HepG2 (cell line): ENCODE data around the gene RBM47. TPM values are rescaled to one million over a fixed set of nuclear protein-coding genes. Genes with fewer than 3 reads are reported as not detected.

ENCODE experiments used
- ATAC-seq: fragments of 200-7000 bp; cut with Tn5 transposase; 3 replicates; pipeline ENCODE4 v1.9.1; 2020; ENCODE audit warnings: mild to moderate bottlenecking, moderate library complexity
- BruUV-seq: library from RNA; stranded (reverse); fragments of 400-500 nt; replicated peaks from 2 replicates; lab custom pipeline; 2021; lab: Mats Ljungman, UMichigan
- CTCF ChIA-PET: fragments of 300-600 bp; formaldehyde crosslinking; extraction: SDS; loops from one replicate; lab custom pipeline; 2021; ENCODE audit warnings: low total read pairs, inconsistent platforms, low intra/inter-chr PET ratio; lab: Yijun Ruan, JAX
- POLR2A ChIA-PET: fragments of 350-600 bp; sonication (Branson Sonifier 250); formaldehyde crosslinking; loops from one replicate; lab custom pipeline; 2020; ENCODE audit warnings: antibody characterized with exemption, inconsistent platforms; lab: Yijun Ruan, JAX
- DNase-seq: peaks from one replicate; pipeline ENCODE4 v3.0.0-alpha.2; 2015; ENCODE audit warnings: low spot score
- FAIRE-seq: peaks from 3 replicates; lab custom pipeline; 2011; peaks lifted over from hg19 to GRCh38; lab: Jason Lieb, UNC
- H2AFZ ChIP-seq: one replicate; pipeline ENCODE4 v1.6.1; 2011; ENCODE audit warnings: low read length, inconsistent platforms
- H3K27ac ChIP-seq: fragments of 300-600 bp; 3 replicates; pipeline ENCODE4 v1.8.0; 2011; ENCODE audit warnings: mixed run types, mild to moderate bottlenecking, mixed read lengths, low read length, inconsistent platforms; ENCODE audit not compliant: insufficient read depth; ENCODE audit errors: extremely low read length
- H3K27me3 ChIP-seq, 2 experiments: fragments of 200-600 bp in 1 of 2; 2 replicates in 1 of 2; 3 replicates in 1 of 2; pipeline versions ENCODE4 v1.6.0 to v1.8.0; 2011; ENCODE audit warnings: low read length in 2 of 2, mild to moderate bottlenecking in 2 of 2, moderate library complexity in 2 of 2, inconsistent platforms in 1 of 2; ENCODE audit not compliant: insufficient read depth in 2 of 2, control insufficient read depth in 1 of 2
- H3K36me3 ChIP-seq, 2 experiments: fragments of 200-600 bp in 1 of 2; replicated peaks in 1 of 2; 2 replicates in 1 of 2; 3 replicates in 1 of 2; pipeline versions ENCODE4 v1.5.1 to v1.8.0; 2011; ENCODE audit warnings: low read length in 2 of 2, inconsistent platforms in 1 of 2; ENCODE audit not compliant: insufficient read depth in 2 of 2, control insufficient read depth in 1 of 2
- H3K4me1 ChIP-seq: 2 replicates; pipeline ENCODE4 v1.5.1; 2012; ENCODE audit warnings: low read length, inconsistent platforms; ENCODE audit not compliant: insufficient read depth
- H3K4me2 ChIP-seq: 2 replicates; pipeline ENCODE4 v1.6.0; 2011; ENCODE audit warnings: low read depth, low read length, inconsistent platforms
- H3K4me3 ChIP-seq, 3 experiments: fragments of 200-600 bp in 1 of 3; sonication (generic), shearing (Covaris generic) in 1 of 3; replicated peaks in 1 of 3; 2 replicates each; pipeline ENCODE4 v1.5.1; 2011 to 2016; ENCODE audit warnings: low read length in 3 of 3, inconsistent platforms in 2 of 3, low read depth in 2 of 3, mild to moderate bottlenecking in 2 of 3, control low read depth in 1 of 3, mixed read lengths in 1 of 3; ENCODE audit not compliant: insufficient read depth in 1 of 3
- H3K79me2 ChIP-seq: one replicate; pipeline ENCODE4 v1.6.1; 2011; ENCODE audit warnings: low read length, inconsistent platforms; ENCODE audit not compliant: insufficient read depth
- H3K9ac ChIP-seq: 2 replicates; pipeline ENCODE4 v1.6.0; 2011; ENCODE audit warnings: mild to moderate bottlenecking, low read depth, low read length, inconsistent platforms; ENCODE audit not compliant: insufficient read depth
- H3K9me3 ChIP-seq: 2 replicates; pipeline ENCODE4 v1.5.1; 2012; ENCODE audit warnings: mild to moderate bottlenecking, low read length
- H4K20me1 ChIP-seq: 2 replicates; pipeline ENCODE4 v1.6.0; 2011; ENCODE audit warnings: inconsistent platforms, mild to moderate bottlenecking, low read length, moderate library complexity; ENCODE audit not compliant: insufficient read depth
- ATF1 ChIP-seq: IDR thresholded peaks from 2 replicates; pipeline ENCODE4 v1.6.1; 2016; ENCODE audit warnings: mild to moderate bottlenecking, control low read depth
- CENPT ChIP-seq: sonication (generic); formaldehyde crosslinking; IDR thresholded peaks from 2 replicates; pipeline ENCODE4 v1.8.0; 2022; ENCODE audit warnings: low read depth, mild to moderate bottlenecking, moderate library complexity, missing genetic modification reagents
- ELF4 ChIP-seq: sonication (generic); formaldehyde crosslinking; IDR thresholded peaks from 2 replicates; pipeline ENCODE4 v1.5.0; 2020; ENCODE audit warnings: missing genetic modification reagents, mild to moderate bottlenecking, moderate library complexity, borderline replicate concordance
- FOXA3 ChIP-seq: IDR thresholded peaks from 2 replicates; pipeline ENCODE4 v1.6.1; 2016; ENCODE audit warnings: missing genetic modification reagents, missing compliant biosample characterization
- KDM1A ChIP-seq: IDR thresholded peaks from 2 replicates; pipeline ENCODE4 v1.6.1; 2016; ENCODE audit warnings: missing compliant biosample characterization
- SOX5 ChIP-seq: IDR thresholded peaks from 2 replicates; pipeline ENCODE4 v1.6.1; 2016; ENCODE audit warnings: borderline replicate concordance
- SP4 ChIP-seq: sonication (generic); formaldehyde crosslinking; IDR thresholded peaks from 2 replicates; pipeline ENCODE4 v1.8.1; 2023; ENCODE audit warnings: mild to moderate bottlenecking, missing genetic modification reagents
- ZFP36L1 ChIP-seq: sonication (generic); formaldehyde crosslinking; IDR thresholded peaks from 2 replicates; pipeline ENCODE4 v1.8.0; 2022; ENCODE audit warnings: mild to moderate bottlenecking, missing genetic modification reagents, moderate library complexity
- ZNF138 ChIP-seq: sonication (generic); formaldehyde crosslinking; IDR thresholded peaks from 2 replicates; pipeline ENCODE4 v1.5.0; 2020; ENCODE audit warnings: mild to moderate bottlenecking, low read depth, missing genetic modification reagents
- ZNF24 ChIP-seq: fragments of 450-650 bp; IDR thresholded peaks from 2 replicates; pipeline ENCODE4 v1.6.1; 2017; ENCODE audit warnings: antibody characterized with exemption, mild to moderate bottlenecking
- ZNF724P ChIP-seq: sonication (generic); formaldehyde crosslinking; IDR thresholded peaks from 2 replicates; pipeline ENCODE4 v1.8.0; 2022; ENCODE audit warnings: missing genetic modification reagents, borderline replicate concordance
- in situ Hi-C: cut with HindIII; loops from 2 replicates; pipeline ENCODE4 v1.10.0; 2017; ENCODE audit warnings: low pct_unique_long_range_greater_than_20kb; ENCODE audit not compliant: extremely low pct_ligation_motif_present
- intact Hi-C: fragments of 100-400 bp; cut with micrococcal nuclease; formaldehyde crosslinking; loops from one replicate; pipeline ENCODE4 v1.10.0; 2022; ENCODE audit not compliant: unreplicated experiment
- polyA plus RNA-seq, 8 experiments: library from polyadenylated mRNA; depleted of rRNA in 3 of 8; stranded (reverse) in 7 of 8; unstranded in 1 of 8; fragments of >200 nt; fragmentation: Illumina TruSeq in 4 of 8; extraction: Trizol in 4 of 8; gene quantifications; 2 replicates each; pipeline versions ENCODE4 v1.2.1 to v1.2.3, GENCODE V29; 2011 to 2016; ENCODE audit warnings: low read depth in 4 of 8, missing spikeins in 1 of 8, mixed read lengths in 1 of 8; ENCODE audit not compliant: insufficient read depth in 1 of 8
- total RNA-seq, 5 experiments: library from RNA; depleted of rRNA; stranded (reverse); fragments of >200 nt; fragmentation: Illumina TruSeq; extraction: Trizol; gene quantifications; 2 replicates each; pipeline ENCODE4 v1.2.3, GENCODE V29; 2016; ENCODE audit warnings: low read depth in 1 of 5
- TF ChIP-seq, protein P1 (sequence below), 2 experiments: IDR thresholded peaks; 2 replicates each; pipeline ENCODE4 v1.6.1; 2011 to 2012; ENCODE audit warnings: low read length in 2 of 2, borderline replicate concordance in 1 of 2, low read depth in 1 of 2, mild to moderate bottlenecking in 1 of 2, moderate library complexity in 1 of 2
- TF ChIP-seq, protein P2 (sequence below): sonication (generic); formaldehyde crosslinking; IDR thresholded peaks from 2 replicates; pipeline ENCODE4 v1.8.1; 2023; ENCODE audit warnings: missing genetic modification reagents, mild to moderate bottlenecking, borderline replicate concordance
- TF ChIP-seq, protein P3 (sequence below): sonication (generic); formaldehyde crosslinking; IDR thresholded peaks from 2 replicates; pipeline ENCODE4 v1.4.0; 2020; ENCODE audit warnings: missing genetic modification reagents

The RBM47 gene
- total and polyA plus RNA-seq, 2 of the 13 experiments (the other 11 are each of a cell fraction or from before 2014, with no cell fraction given) = 1.2 to 2.5 TPM

DNA sequence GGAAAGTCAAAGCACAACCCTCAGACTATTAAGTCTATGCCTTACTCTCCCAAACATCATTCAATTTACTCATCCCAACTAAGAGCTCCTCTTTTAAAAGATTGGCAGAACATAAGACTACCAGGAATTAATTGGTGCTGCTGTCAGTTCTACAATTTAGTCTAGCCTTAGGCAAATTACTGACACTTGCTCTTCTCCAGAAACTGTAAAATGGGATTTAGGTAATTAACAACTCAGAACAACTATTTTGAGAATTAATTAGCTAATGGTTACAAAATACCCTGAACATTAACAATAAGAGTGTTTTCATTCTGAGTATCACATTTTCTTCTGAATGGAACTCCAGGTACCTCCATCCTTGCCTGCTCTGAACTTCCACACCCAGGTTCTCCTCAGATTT, 36.2 kb upstream of the RBM47 start:
- no peak overlapping the region for H3K4me2 ChIP-seq
- H3K79me2 ChIP-seq = no peaks in the 10 kb centered on the region
- ATAC-seq (no peak), DNase-seq (no peak), FAIRE-seq (no peak)
- H3K9me3 ChIP-seq = no peaks in the 10 kb centered on the region
- peaks cover 40% of the 10 kb centered on the region for H3K4me1 ChIP-seq
- H3K4me3 ChIP-seq = no peak overlapping the region
- in situ Hi-C loops (no loop called here), intact Hi-C loops (no loop called here)
- H2AFZ ChIP-seq = no peak overlapping the region
- no TSS peak for BruUV-seq
- no peak overlapping the region for H3K9ac ChIP-seq
- H4K20me1 ChIP-seq = no peaks in the 10 kb centered on the region
- ChIA-PET CTCF (no interaction called here), POLR2A (no interaction called here)
- TF ChIP-seq ZNF724P (no peak), ATF1 (no peak), ZFP36L1 (no peak), FOXA3 (CRISPR knock-in tag) (no peak), KDM1A (CRISPR knock-in tag) (no peak), CENPT (CRISPR knock-in tag) (no peak), ZNF24 (no peak), ELF4 (CRISPR knock-in tag) (no peak), SOX5 (no peak), ZNF138 (CRISPR knock-in tag) (no peak), SP4 (no peak)
- TF ChIP-seq, protein P1, sequence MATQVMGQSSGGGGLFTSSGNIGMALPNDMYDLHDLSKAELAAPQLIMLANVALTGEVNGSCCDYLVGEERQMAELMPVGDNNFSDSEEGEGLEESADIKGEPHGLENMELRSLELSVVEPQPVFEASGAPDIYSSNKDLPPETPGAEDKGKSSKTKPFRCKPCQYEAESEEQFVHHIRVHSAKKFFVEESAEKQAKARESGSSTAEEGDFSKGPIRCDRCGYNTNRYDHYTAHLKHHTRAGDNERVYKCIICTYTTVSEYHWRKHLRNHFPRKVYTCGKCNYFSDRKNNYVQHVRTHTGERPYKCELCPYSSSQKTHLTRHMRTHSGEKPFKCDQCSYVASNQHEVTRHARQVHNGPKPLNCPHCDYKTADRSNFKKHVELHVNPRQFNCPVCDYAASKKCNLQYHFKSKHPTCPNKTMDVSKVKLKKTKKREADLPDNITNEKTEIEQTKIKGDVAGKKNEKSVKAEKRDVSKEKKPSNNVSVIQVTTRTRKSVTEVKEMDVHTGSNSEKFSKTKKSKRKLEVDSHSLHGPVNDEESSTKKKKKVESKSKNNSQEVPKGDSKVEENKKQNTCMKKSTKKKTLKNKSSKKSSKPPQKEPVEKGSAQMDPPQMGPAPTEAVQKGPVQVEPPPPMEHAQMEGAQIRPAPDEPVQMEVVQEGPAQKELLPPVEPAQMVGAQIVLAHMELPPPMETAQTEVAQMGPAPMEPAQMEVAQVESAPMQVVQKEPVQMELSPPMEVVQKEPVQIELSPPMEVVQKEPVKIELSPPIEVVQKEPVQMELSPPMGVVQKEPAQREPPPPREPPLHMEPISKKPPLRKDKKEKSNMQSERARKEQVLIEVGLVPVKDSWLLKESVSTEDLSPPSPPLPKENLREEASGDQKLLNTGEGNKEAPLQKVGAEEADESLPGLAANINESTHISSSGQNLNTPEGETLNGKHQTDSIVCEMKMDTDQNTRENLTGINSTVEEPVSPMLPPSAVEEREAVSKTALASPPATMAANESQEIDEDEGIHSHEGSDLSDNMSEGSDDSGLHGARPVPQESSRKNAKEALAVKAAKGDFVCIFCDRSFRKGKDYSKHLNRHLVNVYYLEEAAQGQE (IDR thresholded peaks at IDR 0.05; ENCODE audit: borderline replicate concordance in 1 of 2, low read depth in 1 of 2, low read length in 2 of 2) = no peak
- TF ChIP-seq, protein P2, sequence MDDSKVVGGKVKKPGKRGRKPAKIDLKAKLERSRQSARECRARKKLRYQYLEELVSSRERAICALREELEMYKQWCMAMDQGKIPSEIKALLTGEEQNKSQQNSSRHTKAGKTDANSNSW (CRISPR knock-in tag) = no peak
- TF ChIP-seq, protein P3, sequence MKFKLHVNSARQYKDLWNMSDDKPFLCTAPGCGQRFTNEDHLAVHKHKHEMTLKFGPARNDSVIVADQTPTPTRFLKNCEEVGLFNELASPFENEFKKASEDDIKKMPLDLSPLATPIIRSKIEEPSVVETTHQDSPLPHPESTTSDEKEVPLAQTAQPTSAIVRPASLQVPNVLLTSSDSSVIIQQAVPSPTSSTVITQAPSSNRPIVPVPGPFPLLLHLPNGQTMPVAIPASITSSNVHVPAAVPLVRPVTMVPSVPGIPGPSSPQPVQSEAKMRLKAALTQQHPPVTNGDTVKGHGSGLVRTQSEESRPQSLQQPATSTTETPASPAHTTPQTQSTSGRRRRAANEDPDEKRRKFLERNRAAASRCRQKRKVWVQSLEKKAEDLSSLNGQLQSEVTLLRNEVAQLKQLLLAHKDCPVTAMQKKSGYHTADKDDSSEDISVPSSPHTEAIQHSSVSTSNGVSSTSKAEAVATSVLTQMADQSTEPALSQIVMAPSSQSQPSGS (CRISPR knock-in tag) = no peak
- no peak overlapping the region for H3K27ac ChIP-seq
- H3K36me3 ChIP-seq = no peaks in the 10 kb centered on the region
- H3K27me3 ChIP-seq = no peaks in the 10 kb centered on the region
